Esophagus muscularis mucosa (tissue), 3 donors: ENCODE data around the gene GKN2.

Experiments
- POLR2A ChIP-seq: fragments of 450-650 bp; IDR thresholded peaks from one replicate; pipeline ENCODE4 v1.6.1; 2017; ENCODE audit warnings: antibody characterized with exemption, moderate library complexity, mild to moderate bottlenecking, low read depth
- TF ChIP-seq, protein P1 (sequence below), 3 experiments: fragments of 200-600 bp in 2 of 3; fragments of 450-650 bp in 1 of 3; sonication (generic) in 2 of 3; IDR thresholded peaks; one replicate each; pipeline ENCODE4 v1.5.1; 2017 to 2019; ENCODE audit warnings: antibody characterized with exemption in 3 of 3, mild to moderate bottlenecking in 2 of 3, moderate library complexity in 1 of 3

DNA sequence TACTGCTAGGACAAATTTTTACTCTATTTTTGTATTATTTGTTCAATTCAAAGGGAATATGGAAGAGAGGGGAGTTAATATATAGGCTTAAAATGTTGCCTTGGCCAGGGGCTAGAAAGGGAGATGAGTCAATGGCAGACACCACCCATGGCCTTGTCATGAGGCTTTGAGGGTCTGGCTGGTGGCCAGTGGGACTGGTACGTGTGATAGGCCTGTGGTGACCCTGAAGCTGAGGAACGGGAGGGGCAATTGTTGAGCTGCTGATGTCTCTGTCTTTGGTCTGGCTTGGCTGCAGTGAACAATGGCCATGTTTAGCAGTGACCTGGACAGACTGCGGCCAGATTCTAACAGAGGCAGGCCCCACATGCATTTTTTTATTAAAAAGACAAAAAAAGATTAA lies 40.2 kb upstream of the GKN2 start:
- TF ChIP-seq, protein P1, sequence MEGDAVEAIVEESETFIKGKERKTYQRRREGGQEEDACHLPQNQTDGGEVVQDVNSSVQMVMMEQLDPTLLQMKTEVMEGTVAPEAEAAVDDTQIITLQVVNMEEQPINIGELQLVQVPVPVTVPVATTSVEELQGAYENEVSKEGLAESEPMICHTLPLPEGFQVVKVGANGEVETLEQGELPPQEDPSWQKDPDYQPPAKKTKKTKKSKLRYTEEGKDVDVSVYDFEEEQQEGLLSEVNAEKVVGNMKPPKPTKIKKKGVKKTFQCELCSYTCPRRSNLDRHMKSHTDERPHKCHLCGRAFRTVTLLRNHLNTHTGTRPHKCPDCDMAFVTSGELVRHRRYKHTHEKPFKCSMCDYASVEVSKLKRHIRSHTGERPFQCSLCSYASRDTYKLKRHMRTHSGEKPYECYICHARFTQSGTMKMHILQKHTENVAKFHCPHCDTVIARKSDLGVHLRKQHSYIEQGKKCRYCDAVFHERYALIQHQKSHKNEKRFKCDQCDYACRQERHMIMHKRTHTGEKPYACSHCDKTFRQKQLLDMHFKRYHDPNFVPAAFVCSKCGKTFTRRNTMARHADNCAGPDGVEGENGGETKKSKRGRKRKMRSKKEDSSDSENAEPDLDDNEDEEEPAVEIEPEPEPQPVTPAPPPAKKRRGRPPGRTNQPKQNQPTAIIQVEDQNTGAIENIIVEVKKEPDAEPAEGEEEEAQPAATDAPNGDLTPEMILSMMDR (IDR thresholded peaks at IDR 0.05) = no peak
- no peak for TF ChIP-seq POLR2A
